Upper lobe of left lung (tissue), 4 donors: ENCODE measurements around the gene FRAS1.

Experiments
- EP300 ChIP-seq, 4 donors: sonication (generic); formaldehyde crosslinking; IDR thresholded peaks; one replicate each; pipeline ENCODE4 v1.5.1; 2017; ENCODE audit warnings: antibody characterized with exemption in 4 of 4, control low read depth in 2 of 4
- POLR2A ChIP-seq, 4 donors: fragments of 450-650 bp; IDR thresholded peaks; one replicate each; pipeline ENCODE4 v1.5.1; 2016 to 2017; ENCODE audit warnings: antibody characterized with exemption in 4 of 4, mild to moderate bottlenecking in 2 of 4
- POLR2AphosphoS5 ChIP-seq, 2 donors: sonication (generic); formaldehyde crosslinking; IDR thresholded peaks; one replicate each; pipeline ENCODE4 v1.5.1; 2017; ENCODE audit warnings: antibody characterized with exemption in 2 of 2
- TF ChIP-seq, protein P1 (sequence below), 6 experiments: fragments of 450-650 bp in 4 of 6; fragments of 200-600 bp in 2 of 6; sonication (generic) in 2 of 6; IDR thresholded peaks; one replicate each; pipeline ENCODE4 v1.5.1; 2016 to 2019; ENCODE audit warnings: antibody characterized with exemption in 6 of 6

DNA sequence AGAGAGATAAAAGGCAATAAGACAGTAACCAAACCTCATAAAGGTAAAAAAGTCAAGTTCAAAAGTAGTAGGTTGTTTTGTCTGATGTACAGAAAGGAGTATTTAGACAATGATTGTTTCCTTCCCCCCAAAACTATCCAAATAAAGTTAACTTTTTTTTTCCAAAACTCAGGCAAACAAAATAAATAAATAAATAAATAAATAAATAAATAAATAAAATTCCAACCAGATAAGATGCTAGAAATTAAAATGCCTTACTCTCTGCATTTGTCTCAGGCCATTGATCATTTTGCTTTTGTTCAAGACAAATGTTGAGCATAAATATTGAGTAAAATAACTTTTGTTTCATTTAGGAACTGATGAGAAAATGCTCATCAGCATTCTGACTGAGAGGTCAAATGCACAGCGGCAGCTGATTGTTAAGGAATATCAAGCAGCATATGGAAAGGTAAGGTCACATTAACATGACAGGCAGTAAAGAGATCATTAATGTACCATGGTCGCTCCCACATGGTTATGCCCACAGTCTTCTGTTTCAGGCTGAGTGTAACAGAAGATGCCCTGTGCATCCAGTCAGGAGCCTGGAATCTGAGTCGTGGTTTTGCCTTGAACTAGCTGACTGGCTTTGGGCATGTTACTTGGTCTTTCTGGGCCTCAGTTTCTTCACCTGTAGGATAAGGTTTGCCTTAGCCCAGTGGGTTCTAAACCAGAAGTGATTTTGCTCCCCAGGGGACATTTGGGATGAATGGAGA is 521.7 kb downstream of the FRAS1 start:
- TF ChIP-seq, protein P1, sequence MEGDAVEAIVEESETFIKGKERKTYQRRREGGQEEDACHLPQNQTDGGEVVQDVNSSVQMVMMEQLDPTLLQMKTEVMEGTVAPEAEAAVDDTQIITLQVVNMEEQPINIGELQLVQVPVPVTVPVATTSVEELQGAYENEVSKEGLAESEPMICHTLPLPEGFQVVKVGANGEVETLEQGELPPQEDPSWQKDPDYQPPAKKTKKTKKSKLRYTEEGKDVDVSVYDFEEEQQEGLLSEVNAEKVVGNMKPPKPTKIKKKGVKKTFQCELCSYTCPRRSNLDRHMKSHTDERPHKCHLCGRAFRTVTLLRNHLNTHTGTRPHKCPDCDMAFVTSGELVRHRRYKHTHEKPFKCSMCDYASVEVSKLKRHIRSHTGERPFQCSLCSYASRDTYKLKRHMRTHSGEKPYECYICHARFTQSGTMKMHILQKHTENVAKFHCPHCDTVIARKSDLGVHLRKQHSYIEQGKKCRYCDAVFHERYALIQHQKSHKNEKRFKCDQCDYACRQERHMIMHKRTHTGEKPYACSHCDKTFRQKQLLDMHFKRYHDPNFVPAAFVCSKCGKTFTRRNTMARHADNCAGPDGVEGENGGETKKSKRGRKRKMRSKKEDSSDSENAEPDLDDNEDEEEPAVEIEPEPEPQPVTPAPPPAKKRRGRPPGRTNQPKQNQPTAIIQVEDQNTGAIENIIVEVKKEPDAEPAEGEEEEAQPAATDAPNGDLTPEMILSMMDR (IDR thresholded peaks at IDR 0.05): no peak
- no peak for TF ChIP-seq POLR2A (IDR thresholded peaks at IDR 0.05)
- TF ChIP-seq EP300 (IDR thresholded peaks at IDR 0.05): no peak
- TF ChIP-seq POLR2AphosphoS5 (IDR thresholded peaks at IDR 0.05): no peak
